ENCODE results near the gene GPATCH8. TPM values are rescaled to one million over a fixed set of nuclear protein-coding genes. Genes with fewer than 3 reads are reported as not detected.

The GPATCH8 gene
- polyA plus RNA-seq, 3 donors: 8.8 to 15.9 (median 14.9) TPM

DNA sequence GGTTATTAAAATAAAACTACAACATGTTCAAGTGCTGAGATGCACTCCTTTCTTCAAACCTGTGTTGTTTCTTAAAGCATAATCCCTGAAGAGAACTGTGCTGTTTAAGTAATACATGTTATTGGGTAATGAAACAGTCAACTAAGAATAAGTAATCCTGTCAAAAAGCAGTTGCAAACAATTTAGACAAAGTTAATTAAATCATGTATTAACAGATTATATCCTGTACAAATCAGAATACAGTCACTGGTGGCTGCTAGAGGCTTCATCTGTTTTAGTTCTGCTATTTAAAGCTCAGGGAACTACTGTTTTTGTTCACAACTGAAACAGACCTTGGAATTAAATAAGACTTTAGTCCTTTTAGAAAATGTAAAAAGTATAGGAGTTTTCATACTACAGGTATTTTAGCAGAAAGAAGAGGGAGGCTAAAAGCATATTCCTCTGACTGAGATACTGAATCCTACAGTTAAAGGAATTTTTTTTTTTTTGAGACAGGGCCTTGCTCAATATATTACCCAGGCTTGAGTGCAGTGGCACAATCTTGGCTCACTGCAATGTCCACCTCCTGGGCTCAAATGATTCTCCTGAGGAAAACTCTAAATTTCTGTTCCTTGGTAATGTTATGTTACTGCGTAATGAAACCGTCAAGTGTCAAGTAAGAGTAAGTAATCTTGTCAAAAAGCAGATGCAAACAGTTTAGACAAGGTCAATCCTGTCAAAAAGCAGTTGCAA is 86.5 kb downstream of the GPATCH8 start:
- H3K36me3 Mint-ChIP-seq: peaks cover 50 to 63% of the 10 kb centered on the region in 2 donors
- intact Hi-C loops (cut with micrococcal nuclease): loop anchor here in 1 of 2 donors (5.0 kb wide), 1 partner anchor 301 kb away; no protein-coding TSS in a partner anchor

DNA sequence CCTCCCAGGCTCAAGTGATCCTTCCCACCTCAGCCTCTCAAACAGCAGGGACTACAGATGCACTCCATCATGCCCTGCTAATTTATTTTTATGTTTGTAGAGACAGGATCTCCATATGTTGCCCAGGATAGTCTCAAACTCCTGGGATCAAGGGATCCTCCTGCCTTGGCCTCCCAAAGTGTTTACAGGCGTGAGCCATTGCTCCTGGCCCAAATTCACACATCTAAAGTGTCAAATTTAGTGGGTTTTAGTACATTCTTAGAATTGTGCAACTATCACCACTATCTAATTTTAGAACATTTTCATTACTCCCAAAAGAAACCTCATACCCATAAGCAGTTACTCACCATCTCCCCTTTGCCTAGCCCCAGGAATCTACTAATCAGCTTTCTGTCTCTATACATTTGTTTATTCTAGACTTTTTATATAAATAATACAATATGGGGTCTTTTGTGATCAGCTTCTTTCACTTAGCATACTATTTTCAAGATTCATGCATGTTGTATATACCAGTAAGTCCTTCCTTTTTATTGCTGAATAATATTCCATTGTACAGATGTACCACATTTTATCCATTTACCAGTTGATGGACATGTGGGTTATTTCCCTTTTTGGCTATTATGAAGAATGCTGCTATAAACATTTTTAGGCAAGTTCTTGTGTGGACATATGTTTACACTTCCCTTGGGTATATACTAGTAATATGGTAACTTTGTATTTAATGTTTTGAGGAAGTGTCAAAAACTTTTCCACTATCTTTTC is 88.6 kb downstream of the GPATCH8 start:
- Histone ChIP-seq H3K27me3 (ENCODE audit: control insufficient read depth in 2 of 2, insufficient read depth in 2 of 2, low read length in 2 of 2) (no peaks in the 10 kb centered on the region), H3K4me1 (ENCODE audit: control insufficient read depth in 1 of 2, insufficient read depth in 2 of 2, low read length in 2 of 2) (no peaks in the 10 kb centered on the region), H2AFZ (ENCODE audit: insufficient read depth, low read depth, low read length, poor library complexity, severe bottlenecking) (no peak overlapping the region), H3K27ac (ENCODE audit: low read depth in 1 of 2, low read length in 2 of 2) (no peak overlapping the region), H4K20me1 (ENCODE audit: insufficient read depth, low read length) (no peaks in the 10 kb centered on the region), H3K36me3 (replicated peaks in 1 of 2; ENCODE audit: control insufficient read depth in 1 of 2, insufficient read depth in 2 of 2, low read length in 2 of 2) (peaks cover 40 to 73% of the 10 kb centered on the region in 2 donors), H3K79me2 (ENCODE audit: insufficient read depth, low read length) (no peaks in the 10 kb centered on the region), H3K4me2 (replicated peaks; ENCODE audit: extremely low read depth, low read length, poor library complexity, severe bottlenecking) (no peak overlapping the region), H3K4me3 (replicated peaks in 1 of 3; ENCODE audit: low read depth in 2 of 3, low read length in 3 of 3) (no peak overlapping the region), H3K9ac (ENCODE audit: insufficient read depth, low read length, poor library complexity, severe bottlenecking) (no peak overlapping the region), H3K9me3 (replicated peaks in 1 of 2; ENCODE audit: control insufficient read depth in 1 of 2, insufficient read depth in 1 of 2, low read length in 2 of 2) (no peaks in the 10 kb centered on the region)
- Mint-ChIP-seq H3K9me3 (peaks cover 0 to 1% (median 0%) of the 10 kb centered on the region in 7 donors), H3K36me3 (peaks cover 38 to 50% of the 10 kb centered on the region in 2 donors), H3K27me3 (ENCODE audit: low read depth in 3 of 3) (no peaks in the 10 kb centered on the region), H3K27ac (no peak overlapping the region), H3K4me3 (no peak overlapping the region), H3K4me1 (no peaks in the 10 kb centered on the region)
- no CpG with 5 or more reads among the region's 1 CpG for WGBS (ENCODE audit: insufficient coverage)
- intact Hi-C loops (cut with micrococcal nuclease): loop anchor here in 1 of 2 donors (5.0 kb wide), 1 partner anchor 303 kb away; no protein-coding TSS in a partner anchor
- TF ChIP-seq, protein P1, sequence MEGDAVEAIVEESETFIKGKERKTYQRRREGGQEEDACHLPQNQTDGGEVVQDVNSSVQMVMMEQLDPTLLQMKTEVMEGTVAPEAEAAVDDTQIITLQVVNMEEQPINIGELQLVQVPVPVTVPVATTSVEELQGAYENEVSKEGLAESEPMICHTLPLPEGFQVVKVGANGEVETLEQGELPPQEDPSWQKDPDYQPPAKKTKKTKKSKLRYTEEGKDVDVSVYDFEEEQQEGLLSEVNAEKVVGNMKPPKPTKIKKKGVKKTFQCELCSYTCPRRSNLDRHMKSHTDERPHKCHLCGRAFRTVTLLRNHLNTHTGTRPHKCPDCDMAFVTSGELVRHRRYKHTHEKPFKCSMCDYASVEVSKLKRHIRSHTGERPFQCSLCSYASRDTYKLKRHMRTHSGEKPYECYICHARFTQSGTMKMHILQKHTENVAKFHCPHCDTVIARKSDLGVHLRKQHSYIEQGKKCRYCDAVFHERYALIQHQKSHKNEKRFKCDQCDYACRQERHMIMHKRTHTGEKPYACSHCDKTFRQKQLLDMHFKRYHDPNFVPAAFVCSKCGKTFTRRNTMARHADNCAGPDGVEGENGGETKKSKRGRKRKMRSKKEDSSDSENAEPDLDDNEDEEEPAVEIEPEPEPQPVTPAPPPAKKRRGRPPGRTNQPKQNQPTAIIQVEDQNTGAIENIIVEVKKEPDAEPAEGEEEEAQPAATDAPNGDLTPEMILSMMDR (IDR thresholded peaks at IDR 0.05): no peak
- DNase-seq: no peak

More for the DNA sequence above, 86.5 kb downstream of the GPATCH8 start:
- H3K4me3 ChIP-seq (replicated peaks in 1 of 3; ENCODE audit: low read depth in 2 of 3, low read length in 3 of 3): no peak overlapping the region
- no peak overlapping the region for H2AFZ ChIP-seq (ENCODE audit: insufficient read depth, low read depth, low read length, poor library complexity, severe bottlenecking)
- no peak for DNase-seq
- no peak overlapping the region for H3K27ac ChIP-seq (ENCODE audit: low read depth in 1 of 2, low read length in 2 of 2)
- peaks cover 0 to 1% (median 0%) of the 10 kb centered on the region in 7 donors for H3K9me3 Mint-ChIP-seq
- peaks cover 52 to 80% of the 10 kb centered on the region in 2 donors for H3K36me3 ChIP-seq (replicated peaks in 1 of 2; ENCODE audit: control insufficient read depth in 1 of 2, insufficient read depth in 2 of 2, low read length in 2 of 2)
- no peaks in the 10 kb centered on the region for H3K4me1 ChIP-seq (ENCODE audit: control insufficient read depth in 1 of 2, insufficient read depth in 2 of 2, low read length in 2 of 2)
- H3K9ac ChIP-seq (ENCODE audit: insufficient read depth, low read length, poor library complexity, severe bottlenecking): no peak overlapping the region
- no peaks in the 10 kb centered on the region for H4K20me1 ChIP-seq (ENCODE audit: insufficient read depth, low read length)
- TF ChIP-seq, protein P1 (IDR thresholded peaks at IDR 0.05): no peak
- H3K4me3 Mint-ChIP-seq: no peak overlapping the region
- no peak overlapping the region for H3K27ac Mint-ChIP-seq
- H3K79me2 ChIP-seq (ENCODE audit: insufficient read depth, low read length): no peaks in the 10 kb centered on the region
- no peaks in the 10 kb centered on the region for H3K27me3 Mint-ChIP-seq (ENCODE audit: low read depth in 3 of 3)
- H3K27me3 ChIP-seq (ENCODE audit: control insufficient read depth in 2 of 2, insufficient read depth in 2 of 2, low read length in 2 of 2): no peaks in the 10 kb centered on the region
- H3K4me1 Mint-ChIP-seq: no peaks in the 10 kb centered on the region
- H3K9me3 ChIP-seq (replicated peaks in 1 of 2; ENCODE audit: control insufficient read depth in 1 of 2, insufficient read depth in 1 of 2, low read length in 2 of 2): no peaks in the 10 kb centered on the region
- H3K4me2 ChIP-seq (replicated peaks; ENCODE audit: extremely low read depth, low read length, poor library complexity, severe bottlenecking): no peak overlapping the region
- 100% methylated on average over 2 of the region's 2 CpGs for WGBS (ENCODE audit: insufficient coverage)
